ENCODE measurements around the gene IDUA.

The IDUA gene

DNA sequence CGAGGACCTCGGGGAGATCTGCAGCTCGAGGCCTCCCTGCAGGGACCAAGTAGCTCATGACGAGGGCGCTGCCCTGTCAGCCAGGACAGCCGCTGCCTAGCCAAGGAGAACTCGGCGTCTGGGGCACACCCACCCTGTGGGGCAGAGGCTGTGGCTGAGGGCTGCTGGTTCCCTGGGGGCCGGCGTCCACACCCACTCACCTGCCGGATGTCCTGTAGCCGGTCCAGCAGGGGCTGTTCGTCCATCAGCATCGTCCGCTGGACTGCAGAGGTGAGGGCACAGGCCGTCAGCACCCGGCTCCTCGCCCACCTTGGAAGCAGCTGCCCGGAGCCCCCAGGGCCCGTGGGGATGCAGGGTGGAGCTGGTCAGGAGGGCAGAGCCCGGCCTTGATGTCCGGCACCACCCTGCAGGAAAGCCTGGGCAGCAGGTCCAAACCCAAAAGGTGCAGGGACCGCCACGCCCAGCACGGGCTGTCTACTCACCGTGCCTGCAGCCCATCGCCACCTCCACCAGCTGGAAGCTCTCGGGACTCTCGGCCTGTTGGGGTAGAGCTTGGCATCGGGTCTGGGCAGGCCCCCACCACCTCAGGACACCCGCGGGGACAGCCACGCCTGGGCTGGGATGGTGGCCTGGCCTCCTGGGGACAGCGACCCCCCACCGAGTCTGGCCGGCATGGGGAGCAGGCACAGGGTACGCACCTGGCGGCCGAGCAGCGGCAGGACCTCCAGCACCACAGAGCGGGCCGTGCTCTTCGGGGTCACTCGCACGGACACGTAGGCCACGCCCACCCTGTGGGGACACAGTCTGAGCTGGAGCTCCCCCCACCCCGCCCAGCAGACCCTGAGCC is 20.4 kb upstream of the IDUA start:
- H4K8ac ChIP-seq (ENCODE audit: low read depth, low read length), result no peak overlapping the region
- no peak overlapping the region for H2BK120ac ChIP-seq (ENCODE audit: insufficient read depth, low read length, poor library complexity)
- H2BK12ac ChIP-seq (ENCODE audit: low read length), result no peak overlapping the region
- peaks cover 18% of the 10 kb centered on the region for H3K27me3 ChIP-seq (ENCODE audit: insufficient read depth, low read length)
- H3K23ac ChIP-seq (ENCODE audit: low read length), result no peak overlapping the region
- no CpG with 5 or more reads among the region's 48 CpGs for whole genome bisulfite sequencing (ENCODE audit: extremely low coverage, insufficient coverage, insufficient read length)
- no peaks in the 10 kb centered on the region for H3K79me2 ChIP-seq (ENCODE audit: control insufficient read depth, insufficient read depth, low read length, poor library complexity)
- no peak overlapping the region for H3K4me3 ChIP-seq (ENCODE audit: low read depth, low read length)
- no peak overlapping the region for H2AK5ac ChIP-seq (ENCODE audit: low read length)
- H4K12ac ChIP-seq (ENCODE audit: low read depth, low read length), result no peak overlapping the region
- no peak overlapping the region for H3K4me2 ChIP-seq (ENCODE audit: low read length)
- H3K79me1 ChIP-seq (ENCODE audit: low read length), result no peaks in the 10 kb centered on the region
- no peak overlapping the region for H2AFZ ChIP-seq (ENCODE audit: insufficient read depth, low read length, poor library complexity)
- peaks cover 0 to 3% of the 10 kb centered on the region in 2 experiments for H3K4me1 ChIP-seq (ENCODE audit: control insufficient read depth in 1 of 2, insufficient read depth in 2 of 2, low read length in 2 of 2)
- H2BK5ac ChIP-seq (ENCODE audit: low read depth, low read length, poor library complexity), result no peak overlapping the region
- no peak overlapping the region for H3K4ac ChIP-seq (ENCODE audit: low read depth, low read length)
- no peak overlapping the region for H3K14ac ChIP-seq (ENCODE audit: low read length)
- H3K9me3 ChIP-seq (ENCODE audit: insufficient read depth, low read depth, low read length), result peaks cover 4% of the 10 kb centered on the region
- H3K27ac ChIP-seq (ENCODE audit: low read depth, low read length), result no peak overlapping the region
- H3K9ac ChIP-seq (ENCODE audit: low read length), result no peak overlapping the region
- no peak for DNase-seq
- no peak overlapping the region for H3K18ac ChIP-seq (ENCODE audit: low read length)
- H3K36me3 ChIP-seq (ENCODE audit: control insufficient read depth in 1 of 2, insufficient read depth in 2 of 2, low read length in 2 of 2), result peaks cover 15 to 21% of the 10 kb centered on the region in 2 experiments
- H4K91ac ChIP-seq (ENCODE audit: low read depth, low read length), result no peak overlapping the region

- no CpG with 5 or more reads among the region's 76 CpGs for WGBS (ENCODE audit: extremely low coverage, insufficient coverage, insufficient read length)
These were observed 19.4 kb upstream of the IDUA start for GRCh38 chr4:967113-968104.

GRCh38 chr4:968221-968620 is 18.6 kb upstream of the IDUA start:
- Histone ChIP-seq H2AFZ (ENCODE audit: insufficient read depth, low read length, poor library complexity) (no peak overlapping the region), H2BK12ac (ENCODE audit: low read length) (no peak overlapping the region), H3K4me2 (ENCODE audit: low read length) (no peak overlapping the region), H3K27ac (ENCODE audit: low read depth, low read length) (no peak overlapping the region), H3K4ac (ENCODE audit: low read depth, low read length) (no peak overlapping the region), H3K27me3 (ENCODE audit: insufficient read depth, low read length) (peaks cover 25% of the 10 kb centered on the region), H3K79me1 (ENCODE audit: low read length) (peaks cover 4% of the 10 kb centered on the region), H3K79me2 (ENCODE audit: control insufficient read depth, insufficient read depth, low read length, poor library complexity) (no peaks in the 10 kb centered on the region), H4K8ac (ENCODE audit: low read depth, low read length) (no peak overlapping the region), H2AK5ac (ENCODE audit: low read length) (no peak overlapping the region), H2BK120ac (ENCODE audit: insufficient read depth, low read length, poor library complexity) (no peak overlapping the region), H3K4me1 (ENCODE audit: control insufficient read depth in 1 of 2, insufficient read depth in 2 of 2, low read length in 2 of 2) (peaks cover 6 to 13% of the 10 kb centered on the region in 2 experiments), H4K91ac (ENCODE audit: low read depth, low read length) (no peak overlapping the region), H4K12ac (ENCODE audit: low read depth, low read length) (no peak overlapping the region), H3K36me3 (ENCODE audit: control insufficient read depth in 1 of 2, insufficient read depth in 2 of 2, low read length in 2 of 2) (peaks cover 6 to 11% of the 10 kb centered on the region in 2 experiments), H3K9me3 (ENCODE audit: insufficient read depth, low read depth, low read length) (peaks cover 6% of the 10 kb centered on the region), H3K4me3 (ENCODE audit: low read depth, low read length) (no peak overlapping the region), H3K23ac (ENCODE audit: low read length) (no peak overlapping the region), H3K9ac (ENCODE audit: low read length) (no peak overlapping the region), H3K14ac (ENCODE audit: low read length) (no peak overlapping the region), H2BK5ac (ENCODE audit: low read depth, low read length, poor library complexity) (no peak overlapping the region), H3K18ac (ENCODE audit: low read length) (no peak overlapping the region)
- no peak for DNase-seq
- no CpG with 5 or more reads among the region's 24 CpGs for WGBS (ENCODE audit: extremely low coverage, insufficient coverage, insufficient read length)

More at GRCh38 chr4:967113-968104, 19.4 kb upstream of the IDUA start:
- Histone ChIP-seq H2AK5ac (ENCODE audit: low read length) (no peak overlapping the region), H3K23ac (ENCODE audit: low read length) (no peak overlapping the region), H3K4me2 (ENCODE audit: low read length) (peak overlapping the region; percentile 4), H3K9ac (ENCODE audit: low read length) (no peak overlapping the region), H3K36me3 (ENCODE audit: control insufficient read depth in 1 of 2, insufficient read depth in 2 of 2, low read length in 2 of 2) (peaks cover 8 to 13% of the 10 kb centered on the region in 2 experiments), H3K4ac (ENCODE audit: low read depth, low read length) (no peak overlapping the region), H4K8ac (ENCODE audit: low read depth, low read length) (no peak overlapping the region), H2BK120ac (ENCODE audit: insufficient read depth, low read length, poor library complexity) (no peak overlapping the region), H4K91ac (ENCODE audit: low read depth, low read length) (no peak overlapping the region), H3K4me3 (ENCODE audit: low read depth, low read length) (no peak overlapping the region), H3K79me1 (ENCODE audit: low read length) (no peaks in the 10 kb centered on the region), H2BK5ac (ENCODE audit: low read depth, low read length, poor library complexity) (no peak overlapping the region), H3K79me2 (ENCODE audit: control insufficient read depth, insufficient read depth, low read length, poor library complexity) (no peaks in the 10 kb centered on the region), H2BK12ac (ENCODE audit: low read length) (no peak overlapping the region), H2AFZ (ENCODE audit: insufficient read depth, low read length, poor library complexity) (no peak overlapping the region), H3K14ac (ENCODE audit: low read length) (no peak overlapping the region), H3K27ac (ENCODE audit: low read depth, low read length) (no peak overlapping the region), H4K12ac (ENCODE audit: low read depth, low read length) (no peak overlapping the region), H3K4me1 (ENCODE audit: control insufficient read depth in 1 of 2, insufficient read depth in 2 of 2, low read length in 2 of 2) (peaks cover under 1 to 7% of the 10 kb centered on the region in 2 experiments), H3K18ac (ENCODE audit: low read length) (no peak overlapping the region), H3K9me3 (ENCODE audit: insufficient read depth, low read depth, low read length) (peaks cover 4% of the 10 kb centered on the region), H3K27me3 (ENCODE audit: insufficient read depth, low read length) (peaks cover 18% of the 10 kb centered on the region)
- no peak for DNase-seq

DNA sequence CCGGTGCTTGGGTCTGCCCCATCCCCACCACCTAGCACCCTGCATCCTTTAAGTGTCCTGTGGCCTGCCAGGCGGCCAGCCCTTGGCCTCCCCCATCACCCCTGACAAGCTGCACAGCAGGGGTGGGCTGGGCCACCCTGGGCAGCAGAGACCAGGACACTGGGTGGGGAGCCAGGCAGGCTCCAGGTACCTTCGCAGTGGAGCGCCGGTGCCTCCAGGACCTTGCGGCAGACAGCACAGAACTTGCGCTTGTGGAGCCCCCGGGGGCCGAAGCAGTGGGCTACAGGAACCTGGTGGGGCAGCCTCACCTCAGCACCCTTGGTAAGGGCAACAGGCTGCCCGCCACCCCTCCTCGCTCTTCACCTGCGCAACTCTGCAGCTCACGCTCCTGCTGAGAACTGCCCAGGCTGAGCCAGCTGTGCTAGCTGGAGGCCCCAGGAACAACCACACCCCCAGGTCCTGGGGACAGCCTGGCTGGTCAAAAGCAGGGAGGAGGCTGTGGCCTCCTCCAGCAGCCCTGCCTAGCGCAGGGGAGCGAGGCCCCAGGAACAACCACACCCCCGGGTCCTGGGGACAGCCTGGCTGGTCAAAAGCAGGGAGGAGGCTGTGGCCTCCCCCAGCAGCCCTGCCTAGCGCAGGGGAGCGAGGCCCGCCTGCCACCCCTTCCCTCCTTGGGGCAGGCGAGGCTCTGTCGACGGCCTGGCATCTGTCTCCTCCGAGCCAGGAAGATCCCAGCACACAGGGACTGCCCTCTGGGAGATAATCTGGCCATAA is 18.0 kb upstream of the IDUA start:
- Histone ChIP-seq H3K4me3 (ENCODE audit: low read depth, low read length) (no peak overlapping the region), H2AK5ac (ENCODE audit: low read length) (no peak overlapping the region), H2BK5ac (ENCODE audit: low read depth, low read length, poor library complexity) (no peak overlapping the region), H2BK120ac (ENCODE audit: insufficient read depth, low read length, poor library complexity) (no peak overlapping the region), H3K4me2 (ENCODE audit: low read length) (no peak overlapping the region), H3K79me2 (ENCODE audit: control insufficient read depth, insufficient read depth, low read length, poor library complexity) (no peaks in the 10 kb centered on the region), H3K9me3 (ENCODE audit: insufficient read depth, low read depth, low read length) (peaks cover 8% of the 10 kb centered on the region), H2AFZ (ENCODE audit: insufficient read depth, low read length, poor library complexity) (no peak overlapping the region), H3K9ac (ENCODE audit: low read length) (no peak overlapping the region), H4K91ac (ENCODE audit: low read depth, low read length) (no peak overlapping the region), H4K8ac (ENCODE audit: low read depth, low read length) (no peak overlapping the region), H3K36me3 (ENCODE audit: control insufficient read depth in 1 of 2, insufficient read depth in 2 of 2, low read length in 2 of 2) (peaks cover 6 to 11% of the 10 kb centered on the region in 2 experiments), H3K79me1 (ENCODE audit: low read length) (peaks cover 4% of the 10 kb centered on the region), H3K18ac (ENCODE audit: low read length) (no peak overlapping the region), H3K14ac (ENCODE audit: low read length) (no peak overlapping the region), H3K23ac (ENCODE audit: low read length) (no peak overlapping the region), H3K4ac (ENCODE audit: low read depth, low read length) (no peak overlapping the region), H4K12ac (ENCODE audit: low read depth, low read length) (no peak overlapping the region), H3K27ac (ENCODE audit: low read depth, low read length) (no peak overlapping the region), H3K4me1 (ENCODE audit: control insufficient read depth in 1 of 2, insufficient read depth in 2 of 2, low read length in 2 of 2) (peaks cover 8 to 13% of the 10 kb centered on the region in 2 experiments), H3K27me3 (ENCODE audit: insufficient read depth, low read length) (peaks cover 25% of the 10 kb centered on the region), H2BK12ac (ENCODE audit: low read length) (no peak overlapping the region)
- no peak for DNase-seq
- WGBS (ENCODE audit: extremely low coverage, insufficient coverage, insufficient read length), result no CpG with 5 or more reads among the region's 23 CpGs

Measured in trophoblast cell (in vitro differentiated cells and primary cell).